NCI-H1092 treated with DMSO at 0.1 percent for 48 hours (cell line): ENCODE results near the gene EMX1.

ENCODE experiments used
- DNase-seq: peaks from one replicate; lab custom pipeline; 2025; lab: John Stamatoyannopoulos, UW

Gene EMX1

DNA sequence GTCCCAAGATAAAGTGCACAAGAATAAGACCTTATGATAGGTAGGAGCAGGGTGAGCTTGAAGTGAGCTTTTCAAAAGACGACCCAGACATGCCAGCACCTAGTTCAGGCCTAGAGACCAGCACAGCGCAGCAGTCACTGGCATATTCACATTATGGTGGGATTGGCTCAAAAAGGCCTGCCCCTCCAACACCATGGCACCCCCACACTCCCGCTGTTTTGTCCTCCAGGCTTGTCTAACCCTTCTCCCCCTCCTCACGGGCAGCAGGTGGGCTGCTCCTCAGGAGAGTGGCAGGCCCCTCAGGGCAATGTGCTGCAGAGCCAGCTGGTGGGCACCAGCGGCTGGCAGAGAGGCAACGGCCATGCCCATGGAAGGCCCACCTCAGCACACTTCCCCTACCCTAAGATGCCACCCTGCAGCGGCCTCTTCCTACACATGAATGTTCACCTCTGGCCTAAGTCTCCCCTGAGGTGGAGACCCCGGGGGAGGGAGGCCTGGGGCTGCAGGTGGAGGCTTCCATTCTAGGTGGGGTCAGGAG, 25.6 kb downstream of the EMX1 start:
- DNase-seq = no peak

DNA sequence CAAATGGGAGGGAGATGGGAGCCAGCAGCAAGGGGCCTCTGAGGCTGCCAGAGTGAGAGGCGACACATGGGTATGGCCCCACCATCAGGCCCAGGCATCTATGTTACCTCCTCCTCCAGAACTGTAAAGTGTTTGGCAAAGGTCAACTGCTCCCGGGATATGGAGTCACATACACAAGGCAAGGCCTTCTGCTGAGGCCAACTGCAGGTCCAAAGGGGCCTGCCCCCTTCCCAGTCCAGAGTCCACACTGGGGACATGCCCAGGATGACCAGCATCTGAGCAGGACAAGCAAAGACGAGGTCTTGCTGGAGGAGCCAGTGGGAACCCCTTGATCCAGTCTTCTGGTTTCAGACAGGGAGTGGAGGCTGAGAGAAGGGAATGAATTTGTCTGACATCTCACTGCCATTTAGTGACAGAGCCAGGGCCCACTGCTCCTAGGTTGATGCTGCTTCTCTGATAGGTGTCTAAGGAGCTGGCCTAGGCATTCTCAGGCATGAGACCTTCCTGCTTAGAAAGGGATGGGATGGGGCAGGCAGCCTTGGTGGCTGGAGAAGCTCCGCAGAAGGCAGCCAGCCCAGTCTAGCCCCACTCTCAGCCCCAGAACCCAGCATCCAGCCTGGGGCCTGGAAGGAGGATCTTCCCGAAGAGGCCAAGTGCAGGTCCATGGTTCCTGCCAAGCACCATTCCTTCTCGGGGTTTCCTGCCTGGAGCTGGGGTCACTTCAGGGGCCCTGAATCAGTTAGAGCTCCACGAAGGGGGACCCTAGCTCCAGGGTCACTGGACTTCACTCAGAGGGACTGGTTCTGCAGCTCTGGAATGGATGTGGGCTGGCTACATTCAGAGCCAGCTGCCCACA, 26.4 kb downstream of the EMX1 start:
- DNase-seq = no peak

DNA sequence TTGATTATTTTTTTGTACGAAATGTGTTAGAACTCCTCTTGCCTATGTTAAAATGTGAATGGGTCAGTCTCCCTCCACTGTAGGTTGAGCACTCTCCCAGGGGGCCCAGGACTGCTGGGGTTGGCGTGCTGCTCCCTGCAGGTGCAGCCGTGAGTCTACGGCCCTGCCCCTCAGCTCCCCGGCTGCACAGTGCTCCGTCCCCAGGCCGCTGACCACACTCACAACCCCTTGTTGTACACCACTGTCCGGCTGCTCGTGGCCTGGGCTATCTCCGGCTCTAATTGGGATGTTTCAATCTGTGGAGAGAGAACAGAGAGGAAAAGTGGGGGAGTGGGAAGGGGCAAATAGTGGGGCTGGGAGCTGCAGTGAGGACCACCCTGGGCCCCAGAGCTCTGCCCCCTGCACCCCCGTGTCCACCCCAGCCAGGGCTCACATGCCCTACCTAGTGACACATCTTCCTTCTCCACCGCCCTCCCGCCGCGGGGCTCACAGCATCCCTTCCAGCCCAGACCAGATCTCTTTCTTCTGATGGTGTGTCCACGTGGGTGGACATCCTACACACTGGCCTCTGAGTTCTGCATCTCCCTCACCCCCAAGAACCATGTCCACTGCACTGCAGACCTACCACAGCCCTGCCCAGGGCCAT, 27.6 kb downstream of the EMX1 start:
- DNase-seq = no peak

- DNase-seq = no peak
These were observed 28.2 kb downstream of the EMX1 start for GRCh38 chr2:72945450-72946019.

DNA sequence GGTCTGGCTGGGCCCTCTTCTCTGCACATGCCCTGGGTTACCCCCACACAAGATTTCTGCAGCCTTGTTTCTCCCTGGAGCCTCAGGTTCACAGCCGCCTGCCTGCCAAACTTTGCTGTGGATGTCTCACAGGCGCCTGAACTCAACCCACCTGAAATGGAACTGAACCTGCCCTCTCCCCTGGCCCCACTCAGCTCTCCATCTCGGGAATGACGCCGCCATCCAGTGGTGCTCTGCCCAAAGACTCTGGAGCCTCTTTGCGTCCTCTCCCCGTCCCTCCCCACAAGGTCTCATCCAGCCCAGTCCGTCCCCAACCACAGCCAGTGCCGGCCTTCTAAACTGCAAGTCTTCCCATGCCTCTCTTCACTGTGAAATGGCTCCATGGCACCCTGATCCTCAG, 29.1 kb downstream of the EMX1 start:
- no peak for DNase-seq

- DNase-seq = no peak
These were observed 30.9 kb downstream of the EMX1 start for GRCh38 chr2:72947952-72948830.

- no peak for DNase-seq
These were observed 31.7 kb downstream of the EMX1 start for GRCh38 chr2:72949045-72949444.

DNA sequence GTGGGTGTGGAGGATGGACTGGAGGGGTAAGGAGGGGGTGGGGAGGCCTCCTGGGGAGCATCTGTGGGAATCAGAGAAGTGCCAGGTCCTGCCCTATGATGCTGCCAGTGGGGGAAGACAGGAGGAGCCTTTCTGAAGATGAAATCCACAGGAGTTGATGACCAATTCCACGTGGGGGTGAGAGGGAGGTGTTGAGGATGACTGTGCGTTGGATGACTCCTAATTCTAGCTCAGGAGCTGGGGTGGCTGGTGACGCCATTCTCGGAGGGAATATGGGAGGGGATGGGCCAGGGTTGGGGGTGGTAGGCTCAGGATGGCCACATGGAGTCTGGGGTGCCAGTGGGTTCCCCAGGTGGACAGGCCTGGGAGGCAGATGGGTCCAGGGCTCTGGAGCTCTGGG, 32.3 kb downstream of the EMX1 start:
- DNase-seq = no peak

DNA sequence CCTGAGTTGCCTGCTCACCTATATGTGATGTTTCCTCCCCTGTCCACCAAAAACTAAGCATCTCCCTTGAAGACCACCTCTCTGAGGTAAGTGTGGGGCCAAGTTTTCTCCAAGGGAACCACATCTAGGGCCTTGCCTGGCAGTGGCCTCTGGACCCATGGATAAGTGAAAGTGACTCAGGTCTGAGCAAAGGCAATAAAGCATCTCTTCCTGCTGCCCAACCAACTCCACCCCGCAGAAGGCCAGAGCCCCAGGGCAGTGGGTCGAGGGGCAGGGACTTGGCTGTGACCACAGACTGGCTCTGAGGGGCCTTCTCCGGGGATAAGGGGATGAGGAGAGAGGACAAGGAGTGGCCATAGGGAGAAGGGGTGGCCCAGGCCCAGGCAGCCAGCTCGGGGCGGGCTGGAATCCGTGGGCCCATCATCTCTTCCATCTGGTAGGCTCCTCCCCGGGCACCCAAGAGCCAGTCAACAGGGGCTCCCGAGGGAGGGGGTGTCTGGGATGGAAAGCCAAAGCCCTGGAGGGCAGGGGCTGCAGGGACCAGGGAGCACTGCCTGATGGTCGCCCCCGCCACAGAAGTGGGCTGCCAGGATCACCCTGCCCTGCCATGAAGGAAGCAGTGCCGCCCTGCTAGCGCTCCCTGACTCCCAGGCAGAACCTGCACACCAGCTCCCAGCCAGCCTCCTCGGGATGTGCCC, 33.4 kb downstream of the EMX1 start:
- DNase-seq = no peak

DNA sequence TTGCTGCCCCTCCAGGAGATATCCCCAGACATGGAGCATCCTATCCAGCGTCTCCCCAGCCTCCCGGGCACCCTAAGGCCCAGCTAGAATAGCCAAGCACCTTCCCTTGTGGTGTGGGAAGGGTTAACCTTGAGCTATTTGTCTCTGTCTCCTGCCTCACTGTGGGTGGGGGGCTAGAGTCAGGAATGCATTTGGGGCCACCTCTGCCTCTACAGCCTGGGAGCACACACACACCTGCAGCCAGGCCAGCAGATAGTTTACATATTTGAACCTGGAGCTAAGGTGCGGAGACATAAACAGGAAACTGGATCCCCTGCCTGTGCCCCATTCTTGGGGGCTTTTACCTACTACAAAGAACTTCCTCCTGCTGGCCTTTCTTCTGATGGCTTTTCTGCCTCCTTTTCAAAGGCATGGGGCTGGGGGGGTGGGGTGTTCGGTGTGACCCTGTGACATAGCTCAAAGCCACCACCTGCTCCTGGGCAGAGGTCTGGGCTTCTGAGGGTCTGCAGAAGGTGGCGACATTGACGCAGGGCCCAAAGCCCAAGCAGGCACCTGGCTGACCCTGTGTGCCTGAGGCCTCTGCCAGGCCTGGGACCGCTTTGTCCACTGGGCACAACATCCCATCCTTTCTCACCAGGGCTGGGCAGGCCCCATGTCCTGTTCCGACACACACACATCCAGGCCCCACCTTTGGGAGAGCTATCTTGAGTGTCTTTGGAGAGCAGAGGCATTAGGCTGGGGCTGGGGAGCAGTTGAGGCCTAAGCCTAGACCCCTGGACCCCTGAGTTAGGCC, 34.2 kb downstream of the EMX1 start:
- DNase-seq = no peak

- no peak for DNase-seq
These were observed 34.9 kb downstream of the EMX1 start for GRCh38 chr2:72952110-72952823.

DNA sequence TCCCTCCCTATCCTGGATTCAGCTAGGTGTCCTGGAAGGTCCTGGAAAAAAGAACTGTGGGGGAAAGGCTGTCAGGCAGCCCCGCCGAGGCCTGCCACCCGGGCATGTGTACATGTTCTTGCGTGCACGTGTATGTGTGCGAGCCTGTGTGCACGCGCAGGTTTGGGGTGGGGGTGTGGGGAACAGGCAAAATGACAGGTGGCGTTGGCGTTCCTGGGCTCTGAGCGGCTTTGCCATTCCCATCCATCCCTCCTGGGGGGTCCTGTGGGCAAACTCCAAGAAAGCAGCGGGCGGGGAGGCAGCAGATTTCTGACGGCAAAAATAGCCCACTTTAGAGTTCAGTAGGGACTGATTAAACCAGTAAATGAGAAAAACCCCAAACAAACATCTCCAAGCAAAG, 35.6 kb downstream of the EMX1 start:
- DNase-seq = no peak

GRCh38 chr2:72953528-72953927, 36.2 kb downstream of the EMX1 start:
- DNase-seq = no peak

GRCh38 chr2:72953976-72954375, 36.7 kb downstream of the EMX1 start:
- DNase-seq = no peak

DNA sequence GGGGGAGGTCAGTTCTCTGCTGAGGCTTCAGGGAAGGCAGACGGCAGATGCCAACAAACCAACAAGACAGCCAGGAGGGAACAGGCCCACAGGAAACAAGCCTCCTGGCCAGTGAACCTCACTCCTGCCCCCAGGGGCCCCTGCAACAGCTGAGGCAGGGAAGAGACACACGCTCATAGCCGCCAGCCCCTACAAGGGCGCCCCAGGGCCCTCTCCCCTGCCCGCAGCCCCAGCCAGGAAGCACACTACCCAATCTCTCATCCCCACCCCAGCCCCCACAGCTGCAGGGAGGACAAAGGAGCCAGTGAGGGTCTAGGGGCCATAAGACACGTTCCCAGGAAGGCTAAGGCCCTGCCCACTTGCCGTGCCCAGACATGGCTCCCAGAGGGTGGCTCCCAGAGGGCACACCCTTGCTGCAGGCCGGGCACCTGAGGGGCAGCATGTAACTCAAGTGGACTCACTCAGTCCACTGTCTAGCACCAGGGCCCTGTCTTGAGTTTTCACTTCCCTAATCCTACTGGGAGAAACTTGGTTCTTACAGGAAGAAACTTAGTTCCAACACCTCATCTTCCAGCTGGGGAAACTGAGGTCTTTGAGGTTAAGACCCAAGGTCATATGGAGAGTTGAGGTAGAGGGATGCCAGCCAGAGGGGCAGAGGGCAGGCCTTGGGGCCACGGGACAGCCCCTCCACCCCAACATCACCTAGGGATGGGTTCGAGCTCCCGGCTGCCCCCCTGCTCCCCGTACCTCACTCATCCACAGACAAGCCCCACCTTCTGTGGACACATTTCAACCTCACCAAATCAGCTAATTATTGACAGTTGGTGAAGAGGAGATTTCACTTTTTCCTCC, 37.3 kb downstream of the EMX1 start:
- no peak for DNase-seq

DNA sequence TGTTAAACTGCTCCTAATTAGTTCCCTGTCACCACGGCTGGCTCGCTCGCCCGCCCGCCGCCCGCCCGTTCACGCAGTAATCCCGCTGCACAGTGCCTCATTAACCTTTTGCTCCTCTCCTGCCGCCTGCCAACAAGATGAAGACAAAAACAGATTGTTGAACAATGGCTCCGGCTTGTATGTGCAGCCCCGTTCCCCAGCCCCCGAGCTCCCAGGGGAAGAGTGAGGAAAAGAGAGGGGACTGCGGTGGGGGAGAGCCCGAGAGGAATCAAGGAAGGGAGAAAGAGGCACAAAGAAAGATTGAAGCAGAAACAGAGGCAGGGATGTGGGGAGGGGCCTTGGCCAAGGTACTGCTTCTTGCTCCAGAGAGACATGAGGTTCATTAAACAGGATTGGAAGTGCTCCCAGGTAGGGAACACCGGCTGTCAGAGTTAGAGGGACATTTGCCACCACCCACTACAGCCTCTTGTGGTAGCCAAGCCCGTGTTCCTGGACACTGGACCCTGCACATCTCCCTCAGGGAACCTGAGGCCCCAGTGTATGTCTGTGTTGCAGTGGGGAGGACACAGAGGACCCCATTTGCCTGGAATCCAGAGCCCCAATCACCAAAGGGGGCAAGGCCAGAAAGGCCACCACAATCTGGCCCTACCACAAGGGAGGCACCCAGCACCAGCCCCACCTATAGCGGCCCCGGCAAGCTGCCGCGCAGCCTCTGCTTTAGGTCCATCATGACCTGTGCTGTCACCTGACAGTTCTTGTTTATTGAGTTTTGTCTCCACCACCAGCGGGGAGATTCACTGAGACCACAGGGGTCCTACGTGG, 38.1 kb downstream of the EMX1 start:
- DNase-seq = no peak

DNA sequence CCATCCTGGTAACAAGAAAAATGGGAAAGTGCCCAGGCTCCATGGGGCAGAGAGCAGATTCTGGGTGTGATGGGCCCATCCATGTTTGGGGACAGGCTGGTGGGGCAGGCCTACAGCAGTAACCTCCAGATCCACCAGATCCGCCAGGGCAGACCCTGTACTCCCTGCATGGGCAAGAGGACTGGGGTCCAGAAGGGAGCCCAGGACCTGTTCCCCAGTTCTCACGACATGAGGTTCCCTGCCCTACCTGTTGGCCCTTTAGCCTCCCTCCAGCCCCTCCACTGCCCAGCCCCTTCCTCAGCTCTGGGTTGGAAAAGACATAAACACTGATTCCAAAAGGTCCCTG, 38.7 kb downstream of the EMX1 start:
- DNase-seq = no peak

DNA sequence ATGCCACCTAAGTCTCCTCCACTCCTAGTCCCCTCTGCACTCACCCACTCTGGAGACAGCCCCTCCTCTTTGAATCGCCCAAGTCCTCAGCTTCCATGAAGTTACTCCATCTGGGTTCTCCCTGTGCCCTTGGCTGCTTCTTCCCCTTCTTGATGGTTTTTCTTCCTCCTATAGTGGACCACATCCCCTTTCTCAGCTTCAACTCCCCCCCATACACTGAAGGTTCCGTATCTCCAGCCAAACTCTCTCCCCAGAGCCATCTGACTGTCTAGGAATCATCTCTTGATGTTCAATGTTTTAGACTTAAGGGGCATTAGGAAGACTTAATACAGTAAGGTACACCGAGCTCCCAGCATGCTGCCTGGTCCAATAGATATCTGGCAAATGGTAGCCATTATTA, 39.6 kb downstream of the EMX1 start:
- no peak for DNase-seq
